ENCODE measurements around the gene LOXL1.

DNA sequence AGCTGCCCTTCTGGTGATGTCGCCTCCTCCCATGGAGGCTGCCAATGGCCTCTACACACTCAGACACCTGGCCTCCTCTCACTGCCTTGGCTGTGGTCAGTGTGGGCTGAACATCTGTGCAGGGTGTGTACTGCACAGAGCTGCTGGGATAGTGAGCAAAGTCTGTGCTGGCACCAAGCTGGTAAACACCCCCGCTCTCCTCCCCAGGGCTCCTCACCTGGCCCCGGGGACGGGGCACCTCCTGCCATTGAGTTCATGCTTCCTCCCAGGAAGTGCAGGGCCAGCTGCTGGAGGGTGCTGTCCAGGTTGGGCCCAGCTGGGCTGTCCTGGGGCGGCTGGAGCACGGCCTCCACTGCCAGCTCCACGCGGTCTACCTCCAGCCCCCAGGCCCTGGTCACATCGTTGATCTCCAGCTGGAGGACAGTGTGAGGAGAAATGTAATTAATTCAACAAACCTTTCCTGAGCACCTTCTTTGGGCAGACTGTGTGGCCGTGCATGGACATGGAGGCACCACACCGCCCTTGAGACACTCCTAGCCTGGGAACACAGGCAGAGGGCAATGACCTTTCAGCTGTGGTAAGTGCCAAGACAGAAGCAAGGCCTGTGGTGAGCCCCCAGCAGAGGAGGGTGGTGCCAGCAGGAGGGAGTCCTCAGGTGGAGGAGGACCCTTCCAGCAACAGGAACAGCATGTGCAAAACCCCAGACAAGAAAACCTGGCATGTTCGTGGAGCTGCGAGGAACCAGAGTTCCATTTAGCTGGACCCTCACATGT is 59.0 kb downstream of the LOXL1 start:
- TF ChIP-seq ZNF384 (IDR thresholded peaks at IDR 0.05; ENCODE audit: borderline replicate concordance, low read depth, low read length) (no peak), YBX1 (IDR thresholded peaks at IDR 0.05) (no peak), JUNB (IDR thresholded peaks at IDR 0.05) (no peak), BHLHE40 (IDR thresholded peaks at IDR 0.05; ENCODE audit: borderline replicate concordance in 1 of 2, low read depth in 2 of 2, low read length in 1 of 2) (no peak), NFYB (IDR thresholded peaks at IDR 0.05; ENCODE audit: insufficient read depth, low read depth, low read length) (no peak), EP300 (IDR thresholded peaks at IDR 0.05; ENCODE audit: borderline replicate concordance in 1 of 2, control insufficient read depth in 1 of 2, low read depth in 2 of 2, low read length in 2 of 2) (no peak), TCF7 (IDR thresholded peaks at IDR 0.05; ENCODE audit: borderline replicate concordance) (no peak), RELA (IDR thresholded peaks at IDR 0.05; ENCODE audit: borderline replicate concordance, partially characterized antibody) (no peak), SP1 (IDR thresholded peaks at IDR 0.05; ENCODE audit: low read depth, low read length) (no peak)
- TF ChIP-seq, protein P1, sequence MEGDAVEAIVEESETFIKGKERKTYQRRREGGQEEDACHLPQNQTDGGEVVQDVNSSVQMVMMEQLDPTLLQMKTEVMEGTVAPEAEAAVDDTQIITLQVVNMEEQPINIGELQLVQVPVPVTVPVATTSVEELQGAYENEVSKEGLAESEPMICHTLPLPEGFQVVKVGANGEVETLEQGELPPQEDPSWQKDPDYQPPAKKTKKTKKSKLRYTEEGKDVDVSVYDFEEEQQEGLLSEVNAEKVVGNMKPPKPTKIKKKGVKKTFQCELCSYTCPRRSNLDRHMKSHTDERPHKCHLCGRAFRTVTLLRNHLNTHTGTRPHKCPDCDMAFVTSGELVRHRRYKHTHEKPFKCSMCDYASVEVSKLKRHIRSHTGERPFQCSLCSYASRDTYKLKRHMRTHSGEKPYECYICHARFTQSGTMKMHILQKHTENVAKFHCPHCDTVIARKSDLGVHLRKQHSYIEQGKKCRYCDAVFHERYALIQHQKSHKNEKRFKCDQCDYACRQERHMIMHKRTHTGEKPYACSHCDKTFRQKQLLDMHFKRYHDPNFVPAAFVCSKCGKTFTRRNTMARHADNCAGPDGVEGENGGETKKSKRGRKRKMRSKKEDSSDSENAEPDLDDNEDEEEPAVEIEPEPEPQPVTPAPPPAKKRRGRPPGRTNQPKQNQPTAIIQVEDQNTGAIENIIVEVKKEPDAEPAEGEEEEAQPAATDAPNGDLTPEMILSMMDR (IDR thresholded peaks at IDR 0.05 in 2 of 3, conservative IDR thresholded peaks at IDR 0.05 in 1 of 3; ENCODE audit: control insufficient read depth in 2 of 3, extremely low read depth in 1 of 3, insufficient read depth in 1 of 3, low read depth in 3 of 3, low read length in 3 of 3), result no peak
